Thymus (tissue), 11 donors: ENCODE results near the gene AEBP1. TPM values are rescaled to one million over a fixed set of nuclear protein-coding genes. Genes with fewer than 3 reads are reported as not detected.

Experiments used
- DNase-seq, 9 donors: peaks; one replicate each; pipeline ENCODE4 v3.0.0-alpha.2; 2013; ENCODE audit warnings: low spot score in 9 of 9, low read depth in 6 of 9, missing footprints in 1 of 9
- H3K27ac ChIP-seq, 2 donors: one replicate each; pipeline ENCODE4 v1.5.1; 2013; ENCODE audit warnings: control low read depth in 1 of 2, low read depth in 1 of 2, low read length in 1 of 2, mild to moderate bottlenecking in 1 of 2, moderate library complexity in 1 of 2
- H3K27me3 ChIP-seq, 2 donors: one replicate each; pipeline ENCODE4 v1.5.1; 2013; ENCODE audit warnings: low read length in 1 of 2; ENCODE audit not compliant: control insufficient read depth in 2 of 2, insufficient read depth in 1 of 2
- H3K36me3 ChIP-seq, 2 donors: one replicate each; pipeline ENCODE4 v1.5.1; 2013; ENCODE audit warnings: low read length in 1 of 2, mild to moderate bottlenecking in 1 of 2, moderate library complexity in 1 of 2; ENCODE audit not compliant: control insufficient read depth in 2 of 2, insufficient read depth in 2 of 2
- H3K4me1 ChIP-seq, 2 donors: one replicate each; pipeline ENCODE4 v1.5.1; 2013; ENCODE audit warnings: low read length in 2 of 2; ENCODE audit not compliant: control insufficient read depth in 2 of 2, insufficient read depth in 2 of 2
- H3K4me3 ChIP-seq, 2 donors: one replicate each; pipeline ENCODE4 v1.5.1; 2013; ENCODE audit warnings: low read length in 2 of 2, control low read depth in 1 of 2, mild to moderate bottlenecking in 1 of 2
- H3K9me3 ChIP-seq, 2 donors: one replicate each; pipeline ENCODE4 v1.5.1; 2013; ENCODE audit warnings: low read length in 1 of 2, mild to moderate bottlenecking in 1 of 2; ENCODE audit not compliant: control insufficient read depth in 2 of 2, insufficient read depth in 1 of 2
- WGBS: extraction: QIAGEN DNeasy Blood & Tissue Kit; methylation state at CpG from one replicate; pipeline ENCODE4 v1.1.7; 2013; 5-methylcytosine and 5-hydroxymethylcytosine counted together
- polyA plus RNA-seq: library from polyadenylated mRNA; stranded (reverse); fragments of 200-250 nt; gene quantifications from one replicate; pipeline ENCODE4 v1.2.3, GENCODE V29; 2013
- total RNA-seq: library from RNA; stranded (reverse); fragments of 120-200 nt; gene quantifications from one replicate; pipeline ENCODE4 v1.2.4, GENCODE V29; 2013
- donor health status: healthy.

The AEBP1 gene
- total and polyA plus RNA-seq, 2 donors = 57.4 to 126 TPM

GRCh38 chr7:44150966-44151941, 47.1 kb downstream of the AEBP1 start:
- Histone ChIP-seq H3K9me3 (peaks cover 0 to 2% of the 10 kb centered on the region in 2 donors), H3K27ac (no peak overlapping the region), H3K27me3 (peaks cover under 1 to 27% of the 10 kb centered on the region in 2 donors), H3K4me1 (peaks cover 11 to 27% of the 10 kb centered on the region in 2 donors), H3K36me3 (no peaks in the 10 kb centered on the region), H3K4me3 (no peak overlapping the region)
- no peak for DNase-seq
- WGBS = 97% methylated on average over 16 of the region's 16 CpGs

- Histone ChIP-seq H3K27me3 (peaks cover 0 to 20% of the 10 kb centered on the region in 2 donors), H3K9me3 (no peaks in the 10 kb centered on the region), H3K27ac (no peak overlapping the region), H3K36me3 (no peaks in the 10 kb centered on the region), H3K4me3 (no peak overlapping the region), H3K4me1 (peaks cover 9 to 22% of the 10 kb centered on the region in 2 donors)
- WGBS = 98% methylated on average over 9 of the region's 9 CpGs
- no peak for DNase-seq
These were observed 47.8 kb downstream of the AEBP1 start for GRCh38 chr7:44151956-44152355.

DNA sequence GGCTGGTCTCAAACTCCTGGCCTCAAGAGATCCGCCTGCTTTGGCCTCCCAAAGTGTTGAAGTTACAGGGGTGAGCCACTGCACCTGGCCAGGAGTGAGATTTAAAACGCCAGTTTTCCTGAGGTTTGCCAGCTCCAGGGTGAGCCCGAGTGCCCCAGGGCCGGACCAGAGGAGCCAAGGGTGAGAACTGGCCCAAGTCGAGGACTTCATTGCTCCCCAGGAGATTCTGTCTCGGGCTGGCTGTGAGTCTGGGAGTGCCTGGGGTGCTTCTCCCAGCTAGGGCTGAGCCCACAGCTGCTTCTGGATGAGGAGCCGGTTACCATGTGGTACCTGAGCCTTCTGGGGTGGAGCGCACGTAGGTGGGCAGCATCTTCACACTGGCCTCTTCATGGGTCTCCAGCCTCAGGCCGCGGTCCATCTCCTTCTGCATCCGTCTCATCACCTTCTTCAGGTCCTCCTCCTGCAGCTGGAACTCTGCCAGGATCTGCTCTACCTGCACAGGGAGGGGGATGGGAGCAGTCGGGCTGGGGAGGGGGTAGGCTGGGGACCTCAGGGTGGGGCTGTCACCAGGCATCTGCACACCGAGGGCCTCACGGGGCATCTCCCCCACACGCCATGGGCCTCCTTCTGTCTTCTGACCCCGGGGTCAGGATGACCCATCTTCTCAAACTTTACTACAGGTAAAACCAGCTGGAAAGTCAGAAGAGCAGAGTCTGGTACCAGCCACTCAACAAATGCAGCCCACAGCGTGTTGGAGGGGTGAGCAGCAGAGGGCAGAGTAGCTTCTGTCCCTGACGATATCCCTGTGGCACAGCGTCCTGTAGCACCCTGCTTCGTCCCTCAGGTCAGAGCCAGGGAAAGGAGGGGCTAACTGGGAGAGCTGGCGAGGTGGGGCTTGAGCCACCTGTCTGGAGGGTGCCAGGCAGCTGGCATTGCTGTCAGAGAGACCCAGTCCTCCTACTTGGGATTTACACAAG, 49.1 kb downstream of the AEBP1 start:
- DNase-seq = no peak
- H3K9me3 ChIP-seq = no peaks in the 10 kb centered on the region
- H3K4me3 ChIP-seq = no peak overlapping the region
- H3K36me3 ChIP-seq = no peaks in the 10 kb centered on the region
- peaks cover 0 to 7% of the 10 kb centered on the region in 2 donors for H3K27me3 ChIP-seq
- no peak overlapping the region for H3K27ac ChIP-seq
- WGBS = 92% methylated on average over 22 of the region's 22 CpGs
- H3K4me1 ChIP-seq = peaks cover 9 to 22% of the 10 kb centered on the region in 2 donors

DNA sequence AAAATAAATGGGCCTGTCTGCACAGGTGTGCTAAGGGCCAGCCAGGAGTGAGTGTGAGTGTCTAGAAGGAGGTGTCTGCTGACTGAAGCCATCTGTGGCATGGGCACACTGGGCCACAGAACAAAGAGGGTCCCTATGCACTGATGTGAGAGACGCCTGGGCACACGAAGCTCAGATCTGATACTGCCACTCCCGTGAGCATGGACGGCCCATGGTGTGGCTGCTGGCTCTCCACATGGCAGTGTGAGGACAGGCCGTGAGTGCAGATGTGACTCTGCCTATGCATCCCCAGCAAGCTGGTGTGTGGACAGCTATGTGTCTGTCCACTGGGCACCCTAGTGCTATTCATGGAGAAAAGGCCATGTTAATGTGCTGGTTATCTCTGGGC, 49.8 kb downstream of the AEBP1 start:
- H3K36me3 ChIP-seq = no peaks in the 10 kb centered on the region
- DNase-seq = no peak
- peaks cover 9 to 22% of the 10 kb centered on the region in 2 donors for H3K4me1 ChIP-seq
- peaks cover 0 to 3% of the 10 kb centered on the region in 2 donors for H3K27me3 ChIP-seq
- WGBS = 97% methylated on average over 5 of the region's 5 CpGs
- H3K4me3 ChIP-seq = no peak overlapping the region
- H3K27ac ChIP-seq = no peak overlapping the region
- H3K9me3 ChIP-seq = no peaks in the 10 kb centered on the region

GRCh38 chr7:44154703-44155102, 50.6 kb downstream of the AEBP1 start:
- H3K4me3 ChIP-seq = no peak overlapping the region
- 65% methylated on average over 3 of the region's 3 CpGs for WGBS
- DNase-seq = no peak

DNA sequence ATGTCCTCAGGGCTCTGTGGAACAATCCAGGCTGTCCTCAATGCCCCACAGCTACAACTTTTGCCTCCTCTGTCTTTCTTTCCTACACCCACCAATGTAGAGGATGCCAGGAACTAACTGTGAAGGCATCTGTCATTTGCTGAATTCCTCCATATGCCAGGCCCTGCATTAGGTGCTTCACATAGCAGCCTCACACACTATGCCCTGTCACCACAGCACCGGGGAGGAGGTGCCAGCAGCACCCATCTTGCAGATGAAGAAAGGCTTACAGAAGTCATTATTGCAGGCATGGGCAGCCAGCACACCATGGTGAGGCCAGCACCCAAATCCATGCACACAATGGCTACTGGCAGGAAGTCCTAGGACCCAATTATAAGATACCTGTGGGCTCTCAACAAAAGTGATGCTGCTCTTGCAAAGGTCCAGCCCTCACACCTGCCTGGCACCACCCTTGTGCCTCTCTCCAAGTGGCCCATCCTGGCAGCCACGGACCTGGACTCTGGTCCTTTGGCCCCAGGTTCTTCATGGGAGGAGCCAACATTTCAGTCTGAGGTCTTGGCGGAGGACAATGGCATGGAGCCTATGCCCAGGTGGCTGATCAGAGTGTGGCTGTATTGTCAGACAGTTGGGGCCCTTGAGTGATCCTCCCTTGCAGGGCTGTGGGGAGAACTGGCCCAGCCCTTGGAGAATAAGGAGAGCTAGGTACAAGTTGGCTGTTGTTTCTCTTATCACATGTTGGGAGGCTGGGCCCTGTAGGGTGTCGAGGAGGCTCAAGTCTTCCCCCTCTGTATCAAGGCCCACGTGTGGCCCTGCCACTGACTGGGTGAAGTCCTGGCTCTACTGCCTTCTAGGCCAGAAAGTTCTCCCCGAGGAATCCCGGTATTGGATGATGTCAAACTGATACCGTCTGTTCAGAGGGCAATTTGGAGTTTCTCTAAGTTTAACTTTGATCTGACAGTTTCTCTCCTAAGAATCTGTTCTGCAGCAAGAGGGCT, 51.3 kb downstream of the AEBP1 start:
- DNase-seq = no peak

More at GRCh38 chr7:44154703-44155102, 50.6 kb downstream of the AEBP1 start:
- no peaks in the 10 kb centered on the region for H3K27me3 ChIP-seq
- H3K36me3 ChIP-seq = no peaks in the 10 kb centered on the region
- no peak overlapping the region for H3K27ac ChIP-seq
- H3K9me3 ChIP-seq = no peaks in the 10 kb centered on the region
- H3K4me1 ChIP-seq = peaks cover 9 to 21% of the 10 kb centered on the region in 2 donors

GRCh38 chr7:44156453-44157010, 52.4 kb downstream of the AEBP1 start:
- WGBS = 95% methylated on average over 4 of the region's 4 CpGs
- H3K27me3 ChIP-seq = no peaks in the 10 kb centered on the region
- no peak overlapping the region for H3K4me3 ChIP-seq
- peaks cover 0 to 3% of the 10 kb centered on the region in 2 donors for H3K4me1 ChIP-seq
- no peaks in the 10 kb centered on the region for H3K9me3 ChIP-seq
- no peak overlapping the region for H3K27ac ChIP-seq
- no peaks in the 10 kb centered on the region for H3K36me3 ChIP-seq
- no peak for DNase-seq

More for the DNA sequence above, 51.3 kb downstream of the AEBP1 start:
- Histone ChIP-seq H3K36me3 (no peaks in the 10 kb centered on the region), H3K4me3 (no peak overlapping the region), H3K4me1 (peaks cover 6 to 13% of the 10 kb centered on the region in 2 donors), H3K27ac (no peak overlapping the region), H3K9me3 (no peaks in the 10 kb centered on the region), H3K27me3 (no peaks in the 10 kb centered on the region)
- WGBS = 96% methylated on average over 8 of the region's 8 CpGs
